HG03432 (cell line): ENCODE data around the gene ERVFRD-1.
"Not testable (repeated sequence)": the region's sequence is repeated elsewhere in the genome, so short reads cannot be mapped to it uniquely, and the experiment has no call there.

Experiments
- ATAC-seq: cut with Tn5 transposase; IDR thresholded peaks from one replicate; pipeline ENCODE4 v1.9.1; 2021; ENCODE audit warnings: mild to moderate bottlenecking, moderate library complexity; ENCODE audit not compliant: unreplicated experiment

Gene ERVFRD-1

DNA sequence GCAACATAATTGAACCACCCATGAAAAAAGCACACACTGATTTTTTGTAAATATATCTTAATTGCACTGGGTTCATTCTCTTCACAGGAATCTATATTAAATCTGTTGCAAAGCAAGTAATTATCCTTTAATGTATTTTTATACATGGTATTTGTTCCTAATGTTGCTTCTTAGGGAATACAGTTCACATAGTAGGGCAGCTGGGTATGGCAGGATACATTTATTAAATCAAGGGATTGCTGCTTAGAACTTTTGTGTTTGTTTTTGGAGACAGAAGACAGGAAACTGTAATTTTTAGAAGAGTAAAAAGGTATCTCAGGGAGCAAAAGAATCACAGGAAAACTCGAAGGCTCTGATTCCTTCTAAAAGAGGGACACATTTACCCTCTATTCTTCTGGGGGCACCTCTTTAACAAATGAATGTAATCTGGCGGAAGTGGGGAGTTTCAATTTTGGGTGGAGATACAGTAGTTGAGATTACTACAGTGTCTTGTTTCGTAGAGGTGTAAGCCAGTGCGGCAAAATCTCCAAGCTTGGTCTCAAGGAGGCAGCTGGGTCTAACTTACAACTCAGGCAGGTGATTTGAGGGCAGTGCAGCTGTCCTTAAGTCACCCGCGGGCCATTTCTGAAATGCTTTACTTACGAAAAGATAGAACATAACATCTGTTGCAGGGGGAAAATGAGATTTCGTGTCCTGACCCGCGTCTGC lies 18.7 kb downstream of the ERVFRD-1 start:
- ATAC-seq, result peak; percentile 39

- not testable (repeated sequence) for ATAC-seq
Measured at GRCh38 chr6:11091141-11091540, 20.4 kb downstream of the ERVFRD-1 start.

- ATAC-seq, result no peak
Measured at GRCh38 chr6:11089695-11090094, 21.8 kb downstream of the ERVFRD-1 start.

GRCh38 chr6:11087141-11087812 lies 24.2 kb downstream of the ERVFRD-1 start:
- ATAC-seq, result not testable (repeated sequence)

GRCh38 chr6:11085758-11086435 lies 25.6 kb downstream of the ERVFRD-1 start:
- ATAC-seq, result no peak

- ATAC-seq, result peak; percentile 46
Measured at GRCh38 chr6:11083956-11084355, 27.6 kb downstream of the ERVFRD-1 start.

DNA sequence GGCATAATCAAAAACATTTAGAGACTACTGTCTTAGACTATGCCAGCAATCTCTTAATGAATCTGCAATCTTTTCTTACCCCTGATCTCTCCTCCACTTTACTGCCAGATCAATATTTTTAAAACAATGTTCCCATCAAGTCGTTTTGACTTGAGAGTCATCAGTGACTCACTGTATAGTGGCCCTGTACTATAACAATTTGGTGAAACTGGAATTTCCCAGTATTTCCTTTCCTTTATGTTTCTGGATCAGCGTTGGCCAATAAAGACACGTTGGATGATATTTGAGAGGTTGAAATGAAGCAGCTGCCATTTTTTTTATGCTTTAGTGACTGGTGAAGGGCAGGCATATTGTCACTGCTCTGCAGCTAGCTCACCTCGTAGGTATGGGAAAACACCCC lies 28.0 kb downstream of the ERVFRD-1 start:
- no peak for ATAC-seq

DNA sequence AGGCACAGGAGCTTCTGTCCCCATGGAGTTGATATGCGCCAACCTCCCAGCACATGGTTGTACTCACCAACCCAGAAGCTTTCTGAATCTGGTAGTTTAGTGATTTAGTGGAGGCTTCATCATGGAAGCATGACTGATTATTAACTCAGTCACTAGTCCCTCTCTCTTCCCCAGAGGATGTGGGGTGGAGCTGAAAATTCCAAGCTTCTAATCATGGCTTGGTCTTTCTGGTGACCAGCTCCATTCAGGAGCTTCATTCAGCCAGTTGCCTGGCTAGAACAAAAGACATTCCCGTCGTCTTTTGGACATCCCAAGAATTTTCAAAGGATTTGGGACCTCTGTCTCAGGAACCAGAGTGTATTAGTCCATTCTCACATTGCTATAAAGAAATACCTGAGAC lies 31.2 kb downstream of the ERVFRD-1 start:
- no peak for ATAC-seq

DNA sequence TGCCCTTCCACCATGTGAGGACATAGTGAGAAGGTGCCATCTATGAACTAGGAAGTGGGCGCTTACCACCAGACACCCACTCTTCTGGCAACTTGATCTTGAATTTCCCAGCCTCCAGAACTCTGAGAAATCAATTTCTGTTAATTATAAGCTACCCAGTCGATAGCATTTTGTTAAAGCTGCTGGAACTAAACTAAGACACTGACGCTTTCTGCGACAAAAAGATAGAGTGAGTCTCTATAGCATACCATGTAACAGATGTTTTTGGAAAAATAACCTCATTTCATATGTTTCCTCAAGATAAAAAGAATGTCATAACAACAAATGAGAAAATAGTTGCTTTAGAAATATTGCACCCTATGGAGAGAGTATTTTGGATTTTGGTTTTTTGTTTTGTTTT lies 33.3 kb downstream of the ERVFRD-1 start:
- no peak for ATAC-seq

- ATAC-seq, result no peak
Measured at GRCh38 chr6:11076540-11076939, 35.0 kb downstream of the ERVFRD-1 start.

GRCh38 chr6:11072101-11072500 lies 39.4 kb downstream of the ERVFRD-1 start:
- ATAC-seq, result no peak

- ATAC-seq, result no peak
Measured at GRCh38 chr6:11069760-11070159, 41.8 kb downstream of the ERVFRD-1 start.

DNA sequence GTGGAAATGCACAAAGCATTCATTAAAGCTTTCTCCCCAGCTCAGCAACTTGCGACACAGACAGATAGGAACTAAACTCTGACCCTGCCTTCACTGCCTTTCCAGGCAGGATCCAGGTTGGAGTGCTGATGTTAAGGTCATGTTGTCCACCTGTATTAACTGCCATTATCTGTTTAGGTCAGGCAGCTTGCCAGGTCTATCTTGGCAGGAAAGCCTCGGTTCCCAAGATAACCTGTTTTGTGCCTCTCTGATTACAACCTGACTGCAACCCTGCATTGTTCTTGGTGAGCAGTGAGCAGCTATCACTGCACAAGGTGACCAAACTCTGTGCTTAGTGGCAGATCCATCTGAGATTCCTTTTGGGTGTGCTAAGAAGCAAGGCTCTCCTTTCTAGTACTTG lies 44.2 kb downstream of the ERVFRD-1 start:
- ATAC-seq, result no peak

DNA sequence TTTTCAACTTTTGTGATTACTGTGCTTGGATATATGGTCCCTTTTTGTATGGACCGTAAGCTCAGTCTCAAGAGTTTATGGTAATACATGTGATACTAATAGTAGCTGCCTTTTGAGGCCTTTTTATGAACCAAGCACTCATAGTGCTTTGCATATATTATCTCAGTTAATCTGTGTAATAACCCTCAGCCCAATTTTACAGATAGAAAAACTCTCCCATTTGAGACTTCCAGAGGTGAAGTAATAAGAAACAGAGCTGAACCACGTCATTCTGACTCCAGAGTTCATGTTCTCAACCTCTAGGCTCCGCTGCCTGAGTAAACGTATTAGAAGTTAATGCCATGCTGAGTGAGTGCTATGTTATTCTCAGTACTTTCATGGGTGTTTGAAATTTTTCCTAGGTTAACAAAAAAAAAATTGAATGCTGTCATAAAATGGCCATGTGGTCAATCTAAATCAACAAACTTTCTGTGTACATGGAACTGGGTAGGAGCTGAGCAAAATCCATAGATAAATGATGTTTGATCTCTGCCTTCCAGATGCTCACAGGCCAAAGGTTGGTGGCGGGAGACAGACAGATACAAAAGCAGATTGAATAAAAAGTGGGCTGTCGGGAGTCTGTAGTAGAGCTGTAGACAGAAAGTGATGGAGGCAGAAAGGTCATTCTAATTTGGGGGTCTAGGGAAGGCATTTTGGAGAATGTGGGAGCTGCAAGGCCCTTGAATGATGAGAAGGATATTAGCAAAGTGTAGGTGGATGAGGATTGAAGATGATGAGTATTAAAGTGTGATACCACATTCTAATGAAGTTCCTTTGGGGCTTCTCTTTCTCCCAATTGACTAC lies 44.8 kb downstream of the ERVFRD-1 start:
- ATAC-seq, result no peak

GRCh38 chr6:11065436-11066202 lies 45.9 kb downstream of the ERVFRD-1 start:
- ATAC-seq, result no peak

- ATAC-seq, result no peak
Measured at GRCh38 chr6:11064836-11065235, 46.7 kb downstream of the ERVFRD-1 start.

DNA sequence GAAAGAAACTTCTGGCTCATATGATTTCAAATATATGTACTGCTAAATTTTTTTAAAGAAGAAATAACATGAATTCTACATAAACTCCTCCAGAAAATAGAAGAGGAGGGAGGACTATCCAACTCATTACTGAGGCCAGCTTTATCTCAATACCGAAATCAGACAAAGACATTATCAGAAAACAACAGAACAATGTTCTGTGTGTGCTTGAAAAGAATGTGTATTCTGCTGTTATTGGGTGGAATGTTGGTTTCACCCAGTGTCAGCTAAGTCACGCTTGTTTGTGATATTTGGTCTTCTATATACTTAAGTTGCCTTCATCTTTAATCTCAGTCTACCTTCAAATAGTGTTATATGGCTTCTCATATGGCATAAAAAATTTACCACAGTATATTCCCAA lies 48.8 kb downstream of the ERVFRD-1 start:
- no peak for ATAC-seq

DNA sequence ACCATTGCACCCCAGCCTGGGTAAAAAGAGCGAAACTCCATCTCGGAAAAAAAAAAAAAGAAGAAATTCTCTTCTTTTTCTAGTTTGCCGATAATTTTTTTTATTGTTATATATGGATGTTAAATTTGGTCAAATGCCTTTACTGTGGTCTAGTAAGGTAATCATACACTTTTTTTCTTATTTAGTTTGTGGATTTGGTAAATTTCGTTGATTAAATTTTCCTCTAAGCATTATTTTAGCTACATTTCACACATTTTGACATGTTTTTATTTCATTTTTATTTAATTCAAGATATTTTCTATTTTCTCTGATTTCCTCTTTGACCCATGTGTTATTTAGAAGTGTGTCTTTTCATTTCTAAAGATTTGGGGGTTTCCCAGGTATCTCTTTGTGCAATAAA lies 49.4 kb downstream of the ERVFRD-1 start:
- no peak for ATAC-seq

- ATAC-seq, result no peak
Measured at GRCh38 chr6:11058406-11058805, 53.1 kb downstream of the ERVFRD-1 start.

GRCh38 chr6:11056871-11057270 lies 54.7 kb downstream of the ERVFRD-1 start:
- ATAC-seq, result no peak
